Osteocyte (in vitro differentiated cells): Measurements from ENCODE around the gene PADI1. TPM values are rescaled to one million over a fixed set of nuclear protein-coding genes. Genes with fewer than 3 reads are reported as not detected.

Source experiments
- DNase-seq: peaks from one replicate; pipeline ENCODE4 v3.0.0; 2021; ENCODE audit warnings: mixed read lengths; ENCODE audit not compliant: unreplicated experiment; ENCODE audit errors: extremely low spot score
- H3K27ac Mint-ChIP-seq: one replicate; pipeline ENCODE4 v1.8.0; 2021; ENCODE audit warnings: mild to moderate bottlenecking, mixed read lengths; ENCODE audit not compliant: unreplicated experiment
- H3K27me3 Mint-ChIP-seq: one replicate; pipeline ENCODE4 v1.8.0; 2021; ENCODE audit warnings: mixed read lengths; ENCODE audit not compliant: unreplicated experiment
- H3K36me3 Mint-ChIP-seq: one replicate; pipeline ENCODE4 v1.8.0; 2021; ENCODE audit warnings: mixed read lengths; ENCODE audit not compliant: unreplicated experiment
- H3K4me1 Mint-ChIP-seq: one replicate; pipeline ENCODE4 v1.8.0; 2021; ENCODE audit warnings: mixed read lengths; ENCODE audit not compliant: unreplicated experiment
- H3K4me3 Mint-ChIP-seq: one replicate; pipeline ENCODE4 v1.8.0; 2021; ENCODE audit warnings: mild to moderate bottlenecking, moderate library complexity, mixed read lengths; ENCODE audit not compliant: unreplicated experiment
- H3K9me3 Mint-ChIP-seq: one replicate; pipeline ENCODE4 v1.8.0; 2021; ENCODE audit warnings: mixed read lengths; ENCODE audit not compliant: unreplicated experiment
- CTCF ChIP-seq: fragments of 200-600 bp; sonication (generic); IDR thresholded peaks from 2 replicates; pipeline ENCODE4 v1.5.0; 2021; ENCODE audit warnings: antibody characterized with exemption, mild to moderate bottlenecking, moderate library complexity
- total RNA-seq: library from RNA; stranded (reverse); gene quantifications from 2 replicates; pipeline ENCODE4 v1.2.1, GENCODE V29; 2021

The PADI1 gene
- total RNA-seq, 1 donor from 2014 or later, result 1.7 TPM

GRCh38 chr1:17201201-17202021 is 3.5 kb upstream of the PADI1 start:
- peak overlapping the region; percentile 52 for H3K27ac Mint-ChIP-seq
- no peaks in the 10 kb centered on the region for H3K9me3 Mint-ChIP-seq
- peaks cover 27% of the 10 kb centered on the region for H3K4me1 Mint-ChIP-seq
- no peak overlapping the region for H3K4me3 Mint-ChIP-seq
- no peak for DNase-seq
- TF ChIP-seq CTCF, result no peak
- no peaks in the 10 kb centered on the region for H3K27me3 Mint-ChIP-seq
- no peaks in the 10 kb centered on the region for H3K36me3 Mint-ChIP-seq

GRCh38 chr1:17205652-17206051 is 724 bp downstream of the PADI1 start:
- H3K27me3 Mint-ChIP-seq, result no peaks in the 10 kb centered on the region
- DNase-seq, result no peak
- H3K9me3 Mint-ChIP-seq, result no peaks in the 10 kb centered on the region
- no peak for TF ChIP-seq CTCF
- no peak overlapping the region for H3K4me3 Mint-ChIP-seq
- H3K36me3 Mint-ChIP-seq, result no peaks in the 10 kb centered on the region
- no peak overlapping the region for H3K27ac Mint-ChIP-seq
- peaks cover 40% of the 10 kb centered on the region for H3K4me1 Mint-ChIP-seq

GRCh38 chr1:17206196-17206595 is 1.3 kb downstream of the PADI1 start:
- TF ChIP-seq CTCF, result no peak
- no peak overlapping the region for H3K27ac Mint-ChIP-seq
- H3K9me3 Mint-ChIP-seq, result no peaks in the 10 kb centered on the region

GRCh38 chr1:17207046-17207445 is 2.1 kb downstream of the PADI1 start:
- Mint-ChIP-seq H3K4me1 (peaks cover 43% of the 10 kb centered on the region), H3K27ac (peak overlapping the region; percentile 38), H3K9me3 (no peaks in the 10 kb centered on the region), H3K4me3 (no peak overlapping the region), H3K27me3 (no peaks in the 10 kb centered on the region), H3K36me3 (no peaks in the 10 kb centered on the region)
- no peak for TF ChIP-seq CTCF
- no peak for DNase-seq

More at GRCh38 chr1:17206196-17206595, 1.3 kb downstream of the PADI1 start:
- DNase-seq, result no peak
- Mint-ChIP-seq H3K4me3 (no peak overlapping the region), H3K36me3 (no peaks in the 10 kb centered on the region), H3K4me1 (peaks cover 42% of the 10 kb centered on the region), H3K27me3 (no peaks in the 10 kb centered on the region)

GRCh38 chr1:17207540-17207939 is 2.6 kb downstream of the PADI1 start:
- peaks cover 48% of the 10 kb centered on the region for H3K4me1 Mint-ChIP-seq
- DNase-seq, result no peak
- no peaks in the 10 kb centered on the region for H3K9me3 Mint-ChIP-seq
- no peaks in the 10 kb centered on the region for H3K27me3 Mint-ChIP-seq
- TF ChIP-seq CTCF, result no peak
- peak overlapping the region; percentile 67 for H3K27ac Mint-ChIP-seq
- H3K4me3 Mint-ChIP-seq, result no peak overlapping the region
- no peaks in the 10 kb centered on the region for H3K36me3 Mint-ChIP-seq
